ENCODE results near the gene TUT1. TPM values are rescaled to one million over a fixed set of nuclear protein-coding genes. Genes with fewer than 3 reads are reported as not detected.

TUT1 gene
- polyA plus RNA-seq, 2 donors, result 9.0 to 15.2 TPM

DNA sequence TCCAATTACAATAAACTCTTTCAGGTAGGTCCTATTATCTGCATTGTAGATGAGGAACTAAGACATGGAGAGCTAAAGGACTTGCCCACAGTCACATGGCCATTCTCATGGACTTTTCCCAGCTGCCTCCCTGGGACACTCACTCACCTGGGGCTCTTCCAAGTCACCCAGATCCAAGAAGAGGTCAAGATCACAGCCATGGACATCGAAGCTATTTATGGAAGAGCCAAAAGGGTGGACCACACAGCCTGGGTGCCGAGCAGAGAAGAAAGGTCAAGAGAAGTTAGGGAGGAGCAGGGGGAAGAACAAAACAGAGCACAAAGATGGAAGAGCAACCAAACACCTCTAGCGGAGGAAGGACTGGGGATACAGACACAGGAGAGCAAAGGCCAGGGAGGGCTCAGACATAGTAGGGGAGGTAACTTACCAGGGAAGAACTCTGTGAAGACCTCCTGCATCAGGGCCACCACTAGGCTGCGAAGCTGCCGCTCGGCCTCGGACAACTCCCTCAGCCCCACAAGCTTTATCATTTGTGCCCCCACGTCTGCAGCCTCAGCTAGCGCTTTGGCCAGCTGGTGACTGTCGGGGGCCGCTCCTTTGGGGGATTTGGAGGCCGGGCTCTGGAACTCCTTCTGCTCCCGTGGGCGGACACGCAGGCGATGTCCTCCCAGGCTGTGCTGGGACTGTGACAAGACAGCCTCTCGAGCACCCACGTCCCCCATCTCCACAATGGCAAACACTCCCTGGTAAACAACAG is 10.2 kb downstream of the TUT1 start:
- Histone ChIP-seq H3K36me3 (ENCODE audit: control insufficient read depth in 2 of 2, insufficient read depth in 2 of 2, low read length in 1 of 2) (peaks cover 7 to 18% of the 10 kb centered on the region in 2 donors), H3K27me3 (ENCODE audit: control insufficient read depth in 1 of 2, insufficient read depth in 2 of 2, low read length in 2 of 2) (no peaks in the 10 kb centered on the region), H3K27ac (ENCODE audit: low read depth in 2 of 2, low read length in 1 of 2) (no peak overlapping the region), H3K4me1 (ENCODE audit: control insufficient read depth in 2 of 2, insufficient read depth in 2 of 2, low read length in 1 of 2) (peaks cover 0 to 4% of the 10 kb centered on the region in 2 donors), H3K4me3 (ENCODE audit: low read depth in 1 of 2, low read length in 2 of 2) (no peak overlapping the region), H3K9me3 (ENCODE audit: control insufficient read depth in 2 of 2, insufficient read depth in 1 of 2, low read depth in 1 of 2, low read length in 1 of 2) (no peaks in the 10 kb centered on the region)
- WGBS, 2 donors, result 94 to 95% methylated on average over 18 of the region's 18 CpGs

- peaks cover 0 to 8% of the 10 kb centered on the region in 2 donors for H3K4me1 ChIP-seq (ENCODE audit: control insufficient read depth in 2 of 2, insufficient read depth in 2 of 2, low read length in 1 of 2)
- 91 to 96% methylated on average over 2 of the region's 2 CpGs for WGBS, 2 donors
- no peaks in the 10 kb centered on the region for H3K27me3 ChIP-seq (ENCODE audit: control insufficient read depth in 1 of 2, insufficient read depth in 2 of 2, low read length in 2 of 2)
- H3K9me3 ChIP-seq (ENCODE audit: control insufficient read depth in 2 of 2, insufficient read depth in 1 of 2, low read depth in 1 of 2, low read length in 1 of 2), result no peaks in the 10 kb centered on the region
- H3K36me3 ChIP-seq (ENCODE audit: control insufficient read depth in 2 of 2, insufficient read depth in 2 of 2, low read length in 1 of 2), result peaks cover 5 to 18% of the 10 kb centered on the region in 2 donors
- no peak overlapping the region for H3K4me3 ChIP-seq (ENCODE audit: low read depth in 1 of 2, low read length in 2 of 2)
- H3K27ac ChIP-seq (ENCODE audit: low read depth in 2 of 2, low read length in 1 of 2), result no peak overlapping the region
Observed at GRCh38 chr11:62579252-62579651, 12.1 kb downstream of the TUT1 start.

- Histone ChIP-seq H3K27me3 (ENCODE audit: control insufficient read depth in 1 of 2, insufficient read depth in 2 of 2, low read length in 2 of 2) (no peaks in the 10 kb centered on the region), H3K9me3 (ENCODE audit: control insufficient read depth in 2 of 2, insufficient read depth in 1 of 2, low read depth in 1 of 2, low read length in 1 of 2) (no peaks in the 10 kb centered on the region), H3K4me3 (ENCODE audit: low read depth in 1 of 2, low read length in 2 of 2) (no peak overlapping the region), H3K36me3 (ENCODE audit: control insufficient read depth in 2 of 2, insufficient read depth in 2 of 2, low read length in 1 of 2) (peaks cover 5 to 18% of the 10 kb centered on the region in 2 donors), H3K4me1 (ENCODE audit: control insufficient read depth in 2 of 2, insufficient read depth in 2 of 2, low read length in 1 of 2) (peaks cover 0 to 8% of the 10 kb centered on the region in 2 donors), H3K27ac (ENCODE audit: low read depth in 2 of 2, low read length in 1 of 2) (no peak overlapping the region)
- 95 to 97% methylated on average over 11 of the region's 11 CpGs for WGBS, 2 donors
Observed at GRCh38 chr11:62578541-62578940, 12.8 kb downstream of the TUT1 start.

GRCh38 chr11:62577046-62577714 is 14.1 kb downstream of the TUT1 start:
- Histone ChIP-seq H3K9me3 (ENCODE audit: control insufficient read depth in 2 of 2, insufficient read depth in 1 of 2, low read depth in 1 of 2, low read length in 1 of 2) (no peaks in the 10 kb centered on the region), H3K27ac (ENCODE audit: low read depth in 2 of 2, low read length in 1 of 2) (peak overlapping the region; percentile 65 to 78), H3K36me3 (ENCODE audit: control insufficient read depth in 2 of 2, insufficient read depth in 2 of 2, low read length in 1 of 2) (peaks cover 5 to 18% of the 10 kb centered on the region in 2 donors), H3K4me1 (ENCODE audit: control insufficient read depth in 2 of 2, insufficient read depth in 2 of 2, low read length in 1 of 2) (peaks cover 0 to 8% of the 10 kb centered on the region in 2 donors), H3K27me3 (ENCODE audit: control insufficient read depth in 1 of 2, insufficient read depth in 2 of 2, low read length in 2 of 2) (no peaks in the 10 kb centered on the region), H3K4me3 (ENCODE audit: low read depth in 1 of 2, low read length in 2 of 2) (no peak overlapping the region)
- WGBS, 2 donors, result 69 to 72% methylated on average over 12 of the region's 12 CpGs

DNA sequence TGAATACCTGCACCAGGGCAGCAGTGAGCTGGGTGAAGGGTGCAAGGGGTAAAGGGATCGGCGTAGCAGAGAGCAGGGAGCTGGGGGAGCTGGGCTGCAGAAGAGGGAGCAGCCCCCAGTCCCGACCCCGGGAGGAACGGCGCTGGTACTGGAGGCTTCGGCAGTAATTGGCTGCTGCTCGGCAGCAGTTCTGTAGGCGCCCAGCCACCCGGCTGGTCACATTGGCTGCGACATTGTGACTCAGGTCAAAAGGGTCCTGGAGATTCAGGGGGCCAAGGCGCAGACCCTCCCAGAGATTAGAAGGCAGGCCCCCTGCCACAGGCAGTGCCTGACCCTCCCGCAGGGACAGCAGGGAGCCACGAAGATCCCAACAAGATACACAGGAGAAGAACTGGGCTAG is 15.5 kb downstream of the TUT1 start:
- no peak overlapping the region for H3K4me3 ChIP-seq (ENCODE audit: low read depth in 1 of 2, low read length in 2 of 2)
- H3K36me3 ChIP-seq (ENCODE audit: control insufficient read depth in 2 of 2, insufficient read depth in 2 of 2, low read length in 1 of 2), result peaks cover 2 to 18% of the 10 kb centered on the region in 2 donors
- no peaks in the 10 kb centered on the region for H3K27me3 ChIP-seq (ENCODE audit: control insufficient read depth in 1 of 2, insufficient read depth in 2 of 2, low read length in 2 of 2)
- H3K27ac ChIP-seq (ENCODE audit: low read depth in 2 of 2, low read length in 1 of 2), result peak overlapping the region in 1 of 2 donors; percentile 25
- H3K9me3 ChIP-seq (ENCODE audit: control insufficient read depth in 2 of 2, insufficient read depth in 1 of 2, low read depth in 1 of 2, low read length in 1 of 2), result no peaks in the 10 kb centered on the region
- H3K4me1 ChIP-seq (ENCODE audit: control insufficient read depth in 2 of 2, insufficient read depth in 2 of 2, low read length in 1 of 2), result peaks cover 0 to 8% of the 10 kb centered on the region in 2 donors
- WGBS, 2 donors, result 89% methylated on average over 14 of the region's 14 CpGs

- H3K9me3 ChIP-seq (ENCODE audit: control insufficient read depth in 2 of 2, insufficient read depth in 1 of 2, low read depth in 1 of 2, low read length in 1 of 2), result no peaks in the 10 kb centered on the region
- 45 to 49% methylated on average over 16 to 17 of the region's 17 CpGs for WGBS, 2 donors
- H3K36me3 ChIP-seq (ENCODE audit: control insufficient read depth in 2 of 2, insufficient read depth in 2 of 2, low read length in 1 of 2), result peaks cover 0 to 23% of the 10 kb centered on the region in 2 donors
- peaks cover 0 to 8% of the 10 kb centered on the region in 2 donors for H3K4me1 ChIP-seq (ENCODE audit: control insufficient read depth in 2 of 2, insufficient read depth in 2 of 2, low read length in 1 of 2)
- no peaks in the 10 kb centered on the region for H3K27me3 ChIP-seq (ENCODE audit: control insufficient read depth in 1 of 2, insufficient read depth in 2 of 2, low read length in 2 of 2)
- peak overlapping the region; percentile 47 to 94 for H3K27ac ChIP-seq (ENCODE audit: low read depth in 2 of 2, low read length in 1 of 2)
- H3K4me3 ChIP-seq (ENCODE audit: low read depth in 1 of 2, low read length in 2 of 2), result peak overlapping the region in 1 of 2 donors; percentile 83
Observed at GRCh38 chr11:62575156-62575555, 16.2 kb downstream of the TUT1 start.

DNA sequence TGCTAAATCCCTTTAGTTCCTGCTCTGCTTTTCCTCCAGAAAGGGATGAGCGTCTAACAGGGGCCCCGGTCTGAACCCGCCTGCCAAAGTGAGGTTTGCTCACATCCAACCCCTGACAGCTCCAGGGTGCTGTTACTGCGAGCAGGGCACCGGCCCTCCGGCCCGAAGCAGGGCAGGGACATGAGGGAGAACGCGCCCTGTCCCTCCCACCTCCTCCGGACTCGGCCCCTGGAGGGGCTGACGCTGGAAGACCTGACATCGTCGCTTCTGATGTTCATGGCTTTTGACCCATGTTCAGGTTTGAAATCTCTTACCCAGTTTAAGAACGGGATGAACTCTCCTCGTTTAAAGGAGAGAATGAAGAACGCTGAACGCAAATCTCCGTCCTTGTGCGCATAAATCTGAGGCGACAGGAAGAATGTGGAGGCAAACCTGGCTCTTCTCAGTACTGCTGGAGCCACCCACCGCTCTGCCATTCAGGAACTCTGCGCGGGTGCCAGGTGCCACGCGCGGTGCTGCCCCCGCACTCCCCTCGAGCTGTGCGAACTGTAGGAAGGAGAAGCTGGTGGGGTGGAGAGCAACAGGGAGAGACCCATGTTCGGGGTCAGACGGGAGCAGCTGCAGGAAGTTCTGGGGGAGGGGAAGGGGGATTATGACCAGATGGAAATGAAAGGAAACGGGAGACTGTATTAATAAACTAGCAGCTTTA is 16.8 kb downstream of the TUT1 start:
- peaks cover 0 to 26% of the 10 kb centered on the region in 2 donors for H3K36me3 ChIP-seq (ENCODE audit: control insufficient read depth in 2 of 2, insufficient read depth in 2 of 2, low read length in 1 of 2)
- WGBS, 2 donors, result 1% methylated on average over 33 of the region's 33 CpGs
- no peaks in the 10 kb centered on the region for H3K9me3 ChIP-seq (ENCODE audit: control insufficient read depth in 2 of 2, insufficient read depth in 1 of 2, low read depth in 1 of 2, low read length in 1 of 2)
- peaks cover 0 to 8% of the 10 kb centered on the region in 2 donors for H3K4me1 ChIP-seq (ENCODE audit: control insufficient read depth in 2 of 2, insufficient read depth in 2 of 2, low read length in 1 of 2)
- peak overlapping the region; percentile 94 to 97 for H3K27ac ChIP-seq (ENCODE audit: low read depth in 2 of 2, low read length in 1 of 2)
- H3K4me3 ChIP-seq (ENCODE audit: low read depth in 1 of 2, low read length in 2 of 2), result peak overlapping the region; percentile 67 to 83
- no peaks in the 10 kb centered on the region for H3K27me3 ChIP-seq (ENCODE audit: control insufficient read depth in 1 of 2, insufficient read depth in 2 of 2, low read length in 2 of 2)

- Histone ChIP-seq H3K9me3 (ENCODE audit: control insufficient read depth in 2 of 2, insufficient read depth in 1 of 2, low read depth in 1 of 2, low read length in 1 of 2) (no peaks in the 10 kb centered on the region), H3K27ac (ENCODE audit: low read depth in 2 of 2, low read length in 1 of 2) (peak within 1 kb of the TSS; percentile 94 to 97), H3K4me1 (ENCODE audit: control insufficient read depth in 2 of 2, insufficient read depth in 2 of 2, low read length in 1 of 2) (peaks cover 0 to 8% of the 10 kb centered on the region in 2 donors), H3K4me3 (ENCODE audit: low read depth in 1 of 2, low read length in 2 of 2) (peak within 1 kb of the TSS; percentile 77 to 96), H3K36me3 (ENCODE audit: control insufficient read depth in 2 of 2, insufficient read depth in 2 of 2, low read length in 1 of 2) (peaks cover 0 to 26% of the 10 kb centered on the region in 2 donors), H3K27me3 (ENCODE audit: control insufficient read depth in 1 of 2, insufficient read depth in 2 of 2, low read length in 2 of 2) (no peaks in the 10 kb centered on the region)
- WGBS, 2 donors, result 0% methylated on average over 45 to 46 of the region's 46 CpGs
Observed at GRCh38 chr11:62573592-62574362, 17.5 kb downstream of the TUT1 start, which contains the start of gene EEF1G. Gene EEF1G (minus strand): TSS chr11:62573891. CDS start chr11:62573842, 49 bp downstream.

Measured in esophagus (tissue), 2 donors.